HEK293 (cell line): ENCODE measurements around the gene C6orf15.

Experiments used
- GLI4 ChIP-seq: fragments of 450-650 bp; formaldehyde crosslinking; IDR thresholded peaks from 2 replicates; pipeline ENCODE4 v1.5.1; 2016; ENCODE audit warnings: missing biosample characterization, missing genetic modification characterization
- KLF8 ChIP-seq: fragments of 450-650 bp; formaldehyde crosslinking; IDR thresholded peaks from 2 replicates; pipeline ENCODE4 v1.5.1; 2016; ENCODE audit warnings: missing biosample characterization, missing genetic modification characterization
- MEIS1 ChIP-seq: sonication (generic); formaldehyde crosslinking; IDR thresholded peaks from 2 replicates; pipeline ENCODE4 v1.8.1; 2022; ENCODE audit warnings: missing genetic modification reagents, mild to moderate bottlenecking, borderline replicate concordance
- ZBTB1 ChIP-seq: fragments of 450-650 bp; formaldehyde crosslinking; IDR thresholded peaks from 2 replicates; pipeline ENCODE4 v1.5.1; 2016; ENCODE audit warnings: missing biosample characterization, missing genetic modification characterization
- ZBTB49 ChIP-seq: fragments of 450-650 bp; formaldehyde crosslinking; IDR thresholded peaks from 2 replicates; pipeline ENCODE4 v1.5.1; 2016; ENCODE audit warnings: missing biosample characterization, missing genetic modification characterization, low read depth
- ZNF138 ChIP-seq: fragments of 450-650 bp; formaldehyde crosslinking; IDR thresholded peaks from 2 replicates; pipeline ENCODE4 v1.5.1; 2016; ENCODE audit warnings: missing biosample characterization, missing genetic modification characterization, borderline replicate concordance
- ZNF140 ChIP-seq: fragments of 450-650 bp; formaldehyde crosslinking; IDR thresholded peaks from 2 replicates; pipeline ENCODE4 v1.5.1; 2016; ENCODE audit warnings: missing biosample characterization, missing genetic modification characterization
- ZNF157 ChIP-seq: fragments of 450-650 bp; formaldehyde crosslinking; IDR thresholded peaks from 2 replicates; pipeline ENCODE4 v1.5.1; 2016; ENCODE audit warnings: missing biosample characterization, missing genetic modification characterization
- ZNF16 ChIP-seq: fragments of 450-650 bp; formaldehyde crosslinking; IDR thresholded peaks from 2 replicates; pipeline ENCODE4 v1.5.1; 2016; ENCODE audit warnings: low read depth, missing biosample characterization, missing genetic modification characterization
- ZNF19 ChIP-seq: fragments of 450-650 bp; formaldehyde crosslinking; IDR thresholded peaks from 2 replicates; pipeline ENCODE4; 2016; ENCODE audit warnings: missing biosample characterization, missing genetic modification characterization, low read depth
- ZNF266 ChIP-seq: fragments of 450-650 bp; formaldehyde crosslinking; IDR thresholded peaks from 2 replicates; pipeline ENCODE4 v1.5.1; 2016; ENCODE audit warnings: missing biosample characterization, missing genetic modification characterization, low read depth
- ZNF324 ChIP-seq: fragments of 450-650 bp; formaldehyde crosslinking; IDR thresholded peaks from 2 replicates; pipeline ENCODE4 v1.5.1; 2016; ENCODE audit warnings: missing biosample characterization, missing genetic modification characterization
- ZNF48 ChIP-seq: fragments of 450-650 bp; formaldehyde crosslinking; IDR thresholded peaks from 2 replicates; pipeline ENCODE4 v1.5.1; 2016; ENCODE audit warnings: missing biosample characterization, missing genetic modification characterization
- ZNF549 ChIP-seq: fragments of 450-650 bp; IDR thresholded peaks from 2 replicates; pipeline ENCODE4 v1.5.1; 2018; ENCODE audit warnings: missing biosample characterization, missing genetic modification characterization, mild to moderate bottlenecking, inconsistent platforms, moderate library complexity
- ZNF585B ChIP-seq: fragments of 450-650 bp; formaldehyde crosslinking; IDR thresholded peaks from 2 replicates; pipeline ENCODE4 v1.5.1; 2016; ENCODE audit warnings: missing biosample characterization, missing genetic modification characterization
- ZNF596 ChIP-seq: fragments of 450-650 bp; IDR thresholded peaks from 2 replicates; pipeline ENCODE4 v1.5.0; 2018; ENCODE audit warnings: missing biosample characterization, mild to moderate bottlenecking, missing genetic modification characterization, moderate library complexity
- ZNF610 ChIP-seq: fragments of 450-650 bp; formaldehyde crosslinking; IDR thresholded peaks from 2 replicates; pipeline ENCODE4 v1.5.1; 2016; ENCODE audit warnings: missing biosample characterization, missing genetic modification characterization, borderline replicate concordance
- ZNF701 ChIP-seq: fragments of 450-650 bp; formaldehyde crosslinking; IDR thresholded peaks from 2 replicates; pipeline ENCODE4 v1.5.1; 2016; ENCODE audit warnings: missing biosample characterization, missing genetic modification characterization
- ZNF707 ChIP-seq: fragments of 450-650 bp; formaldehyde crosslinking; IDR thresholded peaks from 2 replicates; pipeline ENCODE4 v1.5.1; 2016; ENCODE audit warnings: missing biosample characterization, missing genetic modification characterization
- ZNF768 ChIP-seq: fragments of 450-650 bp; formaldehyde crosslinking; IDR thresholded peaks from 2 replicates; pipeline ENCODE4 v1.5.1; 2018; ENCODE audit warnings: missing biosample characterization, mild to moderate bottlenecking, missing genetic modification characterization
- ZXDB ChIP-seq: fragments of 450-650 bp; formaldehyde crosslinking; IDR thresholded peaks from 2 replicates; pipeline ENCODE4 v1.5.1; 2016; ENCODE audit warnings: missing biosample characterization, missing genetic modification characterization
- TF ChIP-seq, protein P1 (sequence below): fragments of 450-650 bp; formaldehyde crosslinking; conservative IDR thresholded peaks from 2 replicates; pipeline ENCODE4 v1.5.1; 2016; ENCODE audit warnings: low read depth, missing biosample characterization, missing genetic modification characterization
- TF ChIP-seq, protein P2 (sequence below): fragments of 450-650 bp; formaldehyde crosslinking; IDR thresholded peaks from 2 replicates; pipeline ENCODE4 v1.5.1; 2017; ENCODE audit warnings: missing biosample characterization, missing genetic modification characterization
- TF ChIP-seq, protein P3 (sequence below): fragments of 450-650 bp; formaldehyde crosslinking; IDR thresholded peaks from 2 replicates; pipeline ENCODE4 v1.5.1; 2016; ENCODE audit warnings: missing biosample characterization, missing genetic modification characterization
- TF ChIP-seq, protein P4 (sequence below): fragments of 450-650 bp; formaldehyde crosslinking; IDR thresholded peaks from 2 replicates; pipeline ENCODE4 v1.5.1; 2017; ENCODE audit warnings: missing biosample characterization, missing genetic modification characterization
- TF ChIP-seq, protein P5 (sequence below): fragments of 450-650 bp; formaldehyde crosslinking; IDR thresholded peaks from 2 replicates; pipeline ENCODE4 v1.5.1; 2017; ENCODE audit warnings: missing biosample characterization, mild to moderate bottlenecking, missing genetic modification characterization, moderate library complexity

C6orf15 gene

GRCh38 chr6:31158140-31158862 lies 45.9 kb upstream of the C6orf15 start, which contains the start of gene TCF19 (continued):
- no peak for TF ChIP-seq ZNF585B (tag by site-specific recombination)
- TF ChIP-seq ZNF549 (tag by site-specific recombination) = no peak
- no peak for TF ChIP-seq ZNF768 (tag by site-specific recombination)
- no peak for TF ChIP-seq MEIS1
- TF ChIP-seq, protein P1, sequence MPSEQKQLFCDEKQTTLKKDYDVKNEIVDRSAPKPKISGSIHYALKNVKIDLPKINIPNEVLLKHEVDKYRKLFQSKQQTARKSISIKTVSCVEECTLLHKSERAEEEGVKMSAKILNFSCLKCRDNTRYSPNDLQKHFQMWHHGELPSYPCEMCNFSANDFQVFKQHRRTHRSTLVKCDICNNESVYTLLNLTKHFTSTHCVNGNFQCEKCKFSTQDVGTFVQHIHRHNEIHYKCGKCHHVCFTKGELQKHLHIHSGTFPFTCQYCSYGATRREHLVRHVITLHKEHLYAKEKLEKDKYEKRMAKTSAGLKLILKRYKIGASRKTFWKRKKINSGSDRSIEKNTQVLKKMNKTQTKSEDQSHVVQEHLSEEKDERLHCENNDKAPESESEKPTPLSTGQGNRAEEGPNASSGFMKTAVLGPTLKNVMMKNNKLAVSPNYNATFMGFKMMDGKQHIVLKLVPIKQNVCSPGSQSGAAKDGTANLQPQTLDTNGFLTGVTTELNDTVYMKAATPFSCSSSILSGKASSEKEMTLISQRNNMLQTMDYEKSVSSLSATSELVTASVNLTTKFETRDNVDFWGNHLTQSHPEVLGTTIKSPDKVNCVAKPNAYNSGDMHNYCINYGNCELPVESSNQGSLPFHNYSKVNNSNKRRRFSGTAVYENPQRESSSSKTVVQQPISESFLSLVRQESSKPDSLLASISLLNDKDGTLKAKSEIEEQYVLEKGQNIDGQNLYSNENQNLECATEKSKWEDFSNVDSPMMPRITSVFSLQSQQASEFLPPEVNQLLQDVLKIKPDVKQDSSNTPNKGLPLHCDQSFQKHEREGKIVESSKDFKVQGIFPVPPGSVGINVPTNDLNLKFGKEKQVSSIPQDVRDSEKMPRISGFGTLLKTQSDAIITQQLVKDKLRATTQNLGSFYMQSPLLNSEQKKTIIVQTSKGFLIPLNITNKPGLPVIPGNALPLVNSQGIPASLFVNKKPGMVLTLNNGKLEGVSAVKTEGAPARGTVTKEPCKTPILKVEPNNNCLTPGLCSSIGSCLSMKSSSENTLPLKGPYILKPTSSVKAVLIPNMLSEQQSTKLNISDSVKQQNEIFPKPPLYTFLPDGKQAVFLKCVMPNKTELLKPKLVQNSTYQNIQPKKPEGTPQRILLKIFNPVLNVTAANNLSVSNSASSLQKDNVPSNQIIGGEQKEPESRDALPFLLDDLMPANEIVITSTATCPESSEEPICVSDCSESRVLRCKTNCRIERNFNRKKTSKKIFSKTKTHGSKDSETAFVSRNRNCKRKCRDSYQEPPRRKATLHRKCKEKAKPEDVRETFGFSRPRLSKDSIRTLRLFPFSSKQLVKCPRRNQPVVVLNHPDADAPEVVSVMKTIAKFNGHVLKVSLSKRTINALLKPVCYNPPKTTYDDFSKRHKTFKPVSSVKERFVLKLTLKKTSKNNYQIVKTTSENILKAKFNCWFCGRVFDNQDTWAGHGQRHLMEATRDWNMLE (tag by site-specific recombination) = no peak
- no peak for TF ChIP-seq ZNF138 (tag by site-specific recombination)
- TF ChIP-seq ZNF157 = no peak
- TF ChIP-seq GLI4 (tag by site-specific recombination) = no peak
- TF ChIP-seq ZNF16 (tag by site-specific recombination) = no peak
- TF ChIP-seq ZNF701 (tag by site-specific recombination) = no peak
- TF ChIP-seq ZNF48 (tag by site-specific recombination) = no peak
- TF ChIP-seq ZNF324 = 0 out of 2 replicates have a peak, but pooled peaks have one; percentile 33
- TF ChIP-seq ZBTB1 (tag by site-specific recombination) = no peak
- no peak for TF ChIP-seq ZNF140 (tag by site-specific recombination)
- no peak for TF ChIP-seq ZNF707 (tag by site-specific recombination)
- TF ChIP-seq KLF8 (tag by site-specific recombination) = peak; percentile 95
- TF ChIP-seq ZXDB = peak; percentile 64
- no peak for TF ChIP-seq ZNF610 (tag by site-specific recombination)
- TF ChIP-seq, protein P2, sequence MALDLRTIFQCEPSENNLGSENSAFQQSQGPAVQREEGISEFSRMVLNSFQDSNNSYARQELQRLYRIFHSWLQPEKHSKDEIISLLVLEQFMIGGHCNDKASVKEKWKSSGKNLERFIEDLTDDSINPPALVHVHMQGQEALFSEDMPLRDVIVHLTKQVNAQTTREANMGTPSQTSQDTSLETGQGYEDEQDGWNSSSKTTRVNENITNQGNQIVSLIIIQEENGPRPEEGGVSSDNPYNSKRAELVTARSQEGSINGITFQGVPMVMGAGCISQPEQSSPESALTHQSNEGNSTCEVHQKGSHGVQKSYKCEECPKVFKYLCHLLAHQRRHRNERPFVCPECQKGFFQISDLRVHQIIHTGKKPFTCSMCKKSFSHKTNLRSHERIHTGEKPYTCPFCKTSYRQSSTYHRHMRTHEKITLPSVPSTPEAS (tag by site-specific recombination) = no peak
- TF ChIP-seq, protein P3, sequence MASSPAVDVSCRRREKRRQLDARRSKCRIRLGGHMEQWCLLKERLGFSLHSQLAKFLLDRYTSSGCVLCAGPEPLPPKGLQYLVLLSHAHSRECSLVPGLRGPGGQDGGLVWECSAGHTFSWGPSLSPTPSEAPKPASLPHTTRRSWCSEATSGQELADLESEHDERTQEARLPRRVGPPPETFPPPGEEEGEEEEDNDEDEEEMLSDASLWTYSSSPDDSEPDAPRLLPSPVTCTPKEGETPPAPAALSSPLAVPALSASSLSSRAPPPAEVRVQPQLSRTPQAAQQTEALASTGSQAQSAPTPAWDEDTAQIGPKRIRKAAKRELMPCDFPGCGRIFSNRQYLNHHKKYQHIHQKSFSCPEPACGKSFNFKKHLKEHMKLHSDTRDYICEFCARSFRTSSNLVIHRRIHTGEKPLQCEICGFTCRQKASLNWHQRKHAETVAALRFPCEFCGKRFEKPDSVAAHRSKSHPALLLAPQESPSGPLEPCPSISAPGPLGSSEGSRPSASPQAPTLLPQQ = peak; percentile 92
- TF ChIP-seq, protein P4, sequence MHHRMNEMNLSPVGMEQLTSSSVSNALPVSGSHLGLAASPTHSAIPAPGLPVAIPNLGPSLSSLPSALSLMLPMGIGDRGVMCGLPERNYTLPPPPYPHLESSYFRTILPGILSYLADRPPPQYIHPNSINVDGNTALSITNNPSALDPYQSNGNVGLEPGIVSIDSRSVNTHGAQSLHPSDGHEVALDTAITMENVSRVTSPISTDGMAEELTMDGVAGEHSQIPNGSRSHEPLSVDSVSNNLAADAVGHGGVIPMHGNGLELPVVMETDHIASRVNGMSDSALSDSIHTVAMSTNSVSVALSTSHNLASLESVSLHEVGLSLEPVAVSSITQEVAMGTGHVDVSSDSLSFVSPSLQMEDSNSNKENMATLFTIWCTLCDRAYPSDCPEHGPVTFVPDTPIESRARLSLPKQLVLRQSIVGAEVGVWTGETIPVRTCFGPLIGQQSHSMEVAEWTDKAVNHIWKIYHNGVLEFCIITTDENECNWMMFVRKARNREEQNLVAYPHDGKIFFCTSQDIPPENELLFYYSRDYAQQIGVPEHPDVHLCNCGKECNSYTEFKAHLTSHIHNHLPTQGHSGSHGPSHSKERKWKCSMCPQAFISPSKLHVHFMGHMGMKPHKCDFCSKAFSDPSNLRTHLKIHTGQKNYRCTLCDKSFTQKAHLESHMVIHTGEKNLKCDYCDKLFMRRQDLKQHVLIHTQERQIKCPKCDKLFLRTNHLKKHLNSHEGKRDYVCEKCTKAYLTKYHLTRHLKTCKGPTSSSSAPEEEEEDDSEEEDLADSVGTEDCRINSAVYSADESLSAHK (tag by site-specific recombination) = no peak
- no peak for TF ChIP-seq ZBTB49
- no peak for TF ChIP-seq ZNF266 (tag by site-specific recombination)
- TF ChIP-seq, protein P5, sequence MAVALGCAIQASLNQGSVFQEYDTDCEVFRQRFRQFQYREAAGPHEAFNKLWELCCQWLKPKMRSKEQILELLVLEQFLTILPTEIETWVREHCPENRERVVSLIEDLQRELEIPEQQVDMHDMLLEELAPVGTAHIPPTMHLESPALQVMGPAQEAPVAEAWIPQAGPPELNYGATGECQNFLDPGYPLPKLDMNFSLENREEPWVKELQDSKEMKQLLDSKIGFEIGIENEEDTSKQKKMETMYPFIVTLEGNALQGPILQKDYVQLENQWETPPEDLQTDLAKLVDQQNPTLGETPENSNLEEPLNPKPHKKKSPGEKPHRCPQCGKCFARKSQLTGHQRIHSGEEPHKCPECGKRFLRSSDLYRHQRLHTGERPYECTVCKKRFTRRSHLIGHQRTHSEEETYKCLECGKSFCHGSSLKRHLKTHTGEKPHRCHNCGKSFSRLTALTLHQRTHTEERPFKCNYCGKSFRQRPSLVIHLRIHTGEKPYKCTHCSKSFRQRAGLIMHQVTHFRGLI (tag by site-specific recombination) = no peak
- no peak for TF ChIP-seq ZNF19 (tag by site-specific recombination)
- no peak for TF ChIP-seq ZNF596 (tag by site-specific recombination)
